Ovary (tissue), 9 donors: Measurements from ENCODE around the gene CNTNAP4. TPM values are rescaled to one million over a fixed set of nuclear protein-coding genes. Genes with fewer than 3 reads are reported as not detected.

Experiments used
- DNase-seq, 5 donors: peaks; one replicate each; pipeline ENCODE4 v3.0.0-alpha.2; 2019 to 2020
- H3K27ac ChIP-seq, 2 donors: fragments of 200-600 bp; one replicate each; pipeline versions ENCODE4 v1.5.1 to v1.8.0; 2019 to 2022
- H3K27me3 ChIP-seq: fragments of 200-600 bp; one replicate; pipeline ENCODE4 v1.8.0; 2022
- H3K36me3 ChIP-seq: fragments of 200-600 bp; sonication (generic); one replicate; pipeline ENCODE4 v1.5.1; 2019
- H3K4me1 ChIP-seq: one replicate; pipeline ENCODE4 v1.8.1; 2013; ENCODE audit warnings: mild to moderate bottlenecking, moderate library complexity; ENCODE audit not compliant: insufficient read depth
- H3K4me3 ChIP-seq: fragments of 200-600 bp; sonication (generic); one replicate; pipeline ENCODE4 v1.5.1; 2017
- H3K9me3 ChIP-seq, 2 donors: fragments of 200-600 bp in 1 of 2; sonication (generic) in 1 of 2; one replicate each; pipeline versions ENCODE4 v1.5.1 to v1.8.1; 2013 to 2019; ENCODE audit warnings: mild to moderate bottlenecking in 1 of 2, moderate library complexity in 1 of 2
- CTCF ChIP-seq, 3 donors: fragments of 450-650 bp in 2 of 3; fragments of 200-600 bp in 1 of 3; IDR thresholded peaks; one replicate each; pipeline versions ENCODE4 v1.5.1 to v1.8.0; 2016 to 2022; ENCODE audit warnings: antibody characterized with exemption in 3 of 3, mild to moderate bottlenecking in 1 of 3
- EP300 ChIP-seq: sonication (generic); formaldehyde crosslinking; IDR thresholded peaks from one replicate; pipeline ENCODE4 v1.6.1; 2017; ENCODE audit warnings: antibody characterized with exemption
- POLR2A ChIP-seq: fragments of 450-650 bp; IDR thresholded peaks from one replicate; pipeline ENCODE4 v1.6.1; 2017; ENCODE audit warnings: antibody characterized with exemption, mild to moderate bottlenecking, moderate library complexity
- WGBS, 3 donors: extraction: QIAGEN DNeasy Blood & Tissue Kit in 1 of 3; methylation state at CpG; one replicate each; pipeline versions ENCODE4 v1.1.5 to v1.1.7; 2013 to 2017; 5-methylcytosine and 5-hydroxymethylcytosine counted together
- intact Hi-C, 4 donors: fragments of 100-400 bp; cut with DNase I; formaldehyde crosslinking; loops; one replicate each; pipeline versions ENCODE4 v1.11.0 to v1.15.1; 2022 to 2023
- polyA plus RNA-seq, 2 donors: library from polyadenylated mRNA; stranded (reverse); fragments of 200-250 nt in 1 of 2; fragments of 350-450 nt in 1 of 2; fragmentation: Illumina TruSeq in 1 of 2; extraction: RNeasy Lipid Tissue Mini Kit (QIAGEN cat#74804) in 1 of 2; gene quantifications; one replicate each; pipeline ENCODE4 v1.2.3, GENCODE V29; 2013 to 2014
- total RNA-seq, 7 donors: library from RNA; depleted of rRNA in 2 of 7; stranded (reverse); fragments of >200 nt in 2 of 7; fragmentation: NEBNext Ultra II Directional in 3 of 7; extraction: Animal tissue kit (Norgen Biotek cat#: 25700) in 3 of 7; gene quantifications; one replicate each; pipeline versions ENCODE4 v1.1.0 to v1.2.4, GENCODE V29; 2016 to 2023
- donor health status: DM: no; HTN: no; CAD: no; lungs with moderate emphysema.
- donor health status: DM: no; HTN: no; CAD: no.
- donor health status: Bipolar disorder and iron deficiency.
- donor health status: DM: yes; HTN: yes; CAD: no.
- donor health status: DM: no; HTN: no; CAD: no.
- donor health status: DM: yes; HTN: yes; CAD: no.

The CNTNAP4 gene
- total and polyA plus RNA-seq, 9 donors: 0.07 to 0.52 (median 0.36) TPM; not detected in 5

- no peaks in the 10 kb centered on the region for H3K4me1 ChIP-seq
- no peak overlapping the region for H3K4me3 ChIP-seq
- intact Hi-C loops: no loop called here
- H3K27me3 ChIP-seq: no peaks in the 10 kb centered on the region
- no peaks in the 10 kb centered on the region for H3K36me3 ChIP-seq
- TF ChIP-seq POLR2A (no peak), EP300 (no peak), CTCF (IDR thresholded peaks at IDR 0.05) (no peak)
- 39 to 53% (median 48%) methylated on average over 2 of the region's 2 CpGs for WGBS, 3 donors
- no peak overlapping the region for H3K27ac ChIP-seq
- no peaks in the 10 kb centered on the region for H3K9me3 ChIP-seq
- no peak for DNase-seq
These were observed 144.4 kb downstream of the CNTNAP4 start for GRCh38 chr16:76421571-76421970.

GRCh38 chr16:76428858-76429257 lies 151.7 kb downstream of the CNTNAP4 start:
- Histone ChIP-seq H3K36me3 (no peaks in the 10 kb centered on the region), H3K4me3 (no peak overlapping the region), H3K9me3 (no peaks in the 10 kb centered on the region), H3K27me3 (no peaks in the 10 kb centered on the region), H3K27ac (no peak overlapping the region), H3K4me1 (no peaks in the 10 kb centered on the region)
- intact Hi-C loops: no loop called here
- DNase-seq: no peak
- no peak for TF ChIP-seq CTCF (IDR thresholded peaks at IDR 0.05)
- no peak for TF ChIP-seq EP300
- no peak for TF ChIP-seq POLR2A
- 73 to 86% (median 83%) methylated on average over 5 of the region's 5 CpGs for WGBS, 3 donors

- no peaks in the 10 kb centered on the region for H3K4me1 ChIP-seq
- WGBS, 3 donors: 74 to 82% (median 78%) methylated on average over 3 of the region's 3 CpGs
- H3K4me3 ChIP-seq: no peak overlapping the region
- TF ChIP-seq POLR2A: no peak
- TF ChIP-seq EP300: no peak
- no peak for TF ChIP-seq CTCF (IDR thresholded peaks at IDR 0.05)
- DNase-seq: no peak
- H3K27me3 ChIP-seq: no peaks in the 10 kb centered on the region
- intact Hi-C loops: no loop called here
- no peak overlapping the region for H3K27ac ChIP-seq
- H3K36me3 ChIP-seq: no peaks in the 10 kb centered on the region
- no peaks in the 10 kb centered on the region for H3K9me3 ChIP-seq
These were observed 164.2 kb downstream of the CNTNAP4 start for GRCh38 chr16:76441391-76441790.

- Histone ChIP-seq H3K4me1 (no peaks in the 10 kb centered on the region), H3K9me3 (no peaks in the 10 kb centered on the region), H3K27ac (no peak overlapping the region), H3K27me3 (no peaks in the 10 kb centered on the region), H3K4me3 (no peak overlapping the region), H3K36me3 (no peaks in the 10 kb centered on the region)
- TF ChIP-seq POLR2A (no peak), EP300 (no peak), CTCF (IDR thresholded peaks at IDR 0.05) (no peak)
- DNase-seq: no peak
- intact Hi-C loops: no loop called here
- WGBS, 3 donors: 72 to 81% (median 76%) methylated on average over 3 of the region's 3 CpGs
These were observed 164.7 kb downstream of the CNTNAP4 start for GRCh38 chr16:76441876-76442275.

GRCh38 chr16:76443973-76444372 lies 166.8 kb downstream of the CNTNAP4 start:
- intact Hi-C loops: no loop called here
- DNase-seq: no peak
- TF ChIP-seq CTCF (IDR thresholded peaks at IDR 0.05) (no peak), POLR2A (no peak), EP300 (no peak)
- H3K4me3 ChIP-seq: no peak overlapping the region
- H3K9me3 ChIP-seq: no peaks in the 10 kb centered on the region
- H3K36me3 ChIP-seq: no peaks in the 10 kb centered on the region
- no peaks in the 10 kb centered on the region for H3K4me1 ChIP-seq
- no peak overlapping the region for H3K27ac ChIP-seq
- no peaks in the 10 kb centered on the region for H3K27me3 ChIP-seq
- 90 to 96% (median 94%) methylated on average over 1 of the region's 1 CpG for WGBS, 3 donors
